HG03060 (cell line): ENCODE measurements around the gene DYSF.

Source experiments
- ATAC-seq: cut with Tn5 transposase; IDR thresholded peaks from one replicate; pipeline ENCODE4 v1.9.1; 2021; ENCODE audit warnings: low read depth, moderate number of reproducible peaks; ENCODE audit not compliant: unreplicated experiment

Gene DYSF

DNA sequence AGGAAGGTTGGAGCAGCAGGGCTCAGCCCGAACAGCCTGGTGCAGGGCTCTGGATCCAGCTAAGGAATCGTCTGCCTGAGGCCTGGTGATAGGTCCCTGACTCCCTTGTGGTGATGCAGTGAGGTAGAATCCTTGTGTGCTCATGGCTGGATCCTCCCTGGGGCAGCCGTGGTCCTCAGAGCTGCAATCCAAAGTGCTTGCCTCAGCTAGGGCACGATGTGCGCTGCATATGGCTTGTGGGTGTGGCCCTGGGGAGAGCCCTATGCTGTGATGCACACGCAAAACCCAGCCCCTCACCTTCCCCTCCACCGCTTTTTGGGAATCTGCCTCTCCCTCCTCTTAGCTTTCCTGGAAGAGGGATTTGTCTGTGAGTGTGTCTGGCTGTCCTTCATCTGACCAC, 142.2 kb downstream of the DYSF start:
- no peak for ATAC-seq

DNA sequence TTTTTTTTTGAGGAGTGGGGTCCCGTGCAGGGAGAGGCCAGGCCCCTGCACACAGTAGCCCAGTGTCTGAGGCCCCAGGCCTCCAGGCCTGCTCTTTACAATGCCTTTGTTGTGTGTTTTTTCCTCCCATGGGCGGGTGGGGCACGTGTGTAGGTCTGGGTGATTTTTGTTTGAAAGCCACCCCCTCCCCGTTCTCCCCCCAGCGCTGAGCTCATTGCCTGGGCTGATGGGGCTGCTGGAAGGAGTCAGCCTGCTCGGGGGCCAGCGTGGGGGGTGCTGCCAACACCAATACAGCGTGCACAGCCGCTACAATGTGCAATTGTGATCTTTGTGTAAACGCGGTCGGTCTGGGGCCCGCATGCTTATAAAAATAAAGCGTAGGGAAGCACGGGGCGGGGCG, 142.7 kb downstream of the DYSF start:
- ATAC-seq = no peak

DNA sequence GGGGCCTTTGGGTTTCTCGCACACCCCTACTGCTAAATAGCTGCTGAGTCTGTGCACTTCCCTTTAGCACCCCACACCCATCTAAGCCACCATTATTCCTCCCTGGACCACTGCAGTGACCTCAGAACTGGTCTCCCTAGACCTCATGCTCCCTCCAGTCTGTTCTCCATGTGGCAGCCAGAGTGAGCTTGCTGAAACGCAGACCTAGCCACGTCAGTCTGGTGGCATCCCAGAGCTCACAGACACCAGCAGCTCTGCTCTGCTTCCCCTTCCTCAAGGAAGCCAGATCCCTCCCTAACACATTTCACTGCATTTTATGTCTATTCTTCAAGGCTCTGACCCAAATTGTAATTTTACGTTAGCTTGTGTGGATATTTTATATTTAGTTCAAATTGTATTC, 144.4 kb downstream of the DYSF start:
- no peak for ATAC-seq

DNA sequence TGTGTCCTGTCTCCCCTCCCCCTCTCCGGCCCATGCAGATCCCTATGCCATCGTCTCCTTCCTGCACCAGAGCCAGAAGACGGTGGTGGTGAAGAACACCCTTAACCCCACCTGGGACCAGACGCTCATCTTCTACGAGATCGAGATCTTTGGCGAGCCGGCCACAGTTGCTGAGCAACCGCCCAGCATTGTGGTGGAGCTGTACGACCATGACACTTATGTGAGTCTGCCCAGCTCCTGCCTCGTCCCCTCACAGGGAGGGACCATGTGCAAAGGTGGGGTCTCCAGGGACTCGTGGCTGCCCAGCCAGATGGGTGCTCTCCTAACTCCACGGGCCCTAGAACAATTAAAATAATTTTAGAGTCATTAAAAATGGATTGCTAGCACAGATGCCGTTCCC, 145.2 kb downstream of the DYSF start:
- no peak for ATAC-seq

DNA sequence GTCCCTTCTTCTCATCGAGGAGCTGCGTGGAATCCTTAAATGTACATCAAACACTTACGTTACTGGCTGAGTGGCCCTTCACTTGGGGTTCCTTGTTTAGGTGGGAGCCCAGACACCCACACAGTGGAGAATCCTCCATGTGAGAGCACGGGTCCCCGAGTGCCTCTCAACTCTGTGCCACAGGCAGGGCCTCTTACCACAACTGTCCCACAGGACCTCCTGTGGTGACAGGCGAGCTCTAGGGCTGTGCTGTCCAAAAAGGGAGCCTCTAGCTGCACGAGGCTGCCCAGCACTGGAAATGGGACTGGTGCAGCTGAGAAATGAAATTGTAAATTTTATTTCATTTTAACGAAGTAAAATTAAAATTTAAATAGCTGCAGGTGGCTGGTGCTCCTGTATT, 145.7 kb downstream of the DYSF start:
- ATAC-seq = no peak

DNA sequence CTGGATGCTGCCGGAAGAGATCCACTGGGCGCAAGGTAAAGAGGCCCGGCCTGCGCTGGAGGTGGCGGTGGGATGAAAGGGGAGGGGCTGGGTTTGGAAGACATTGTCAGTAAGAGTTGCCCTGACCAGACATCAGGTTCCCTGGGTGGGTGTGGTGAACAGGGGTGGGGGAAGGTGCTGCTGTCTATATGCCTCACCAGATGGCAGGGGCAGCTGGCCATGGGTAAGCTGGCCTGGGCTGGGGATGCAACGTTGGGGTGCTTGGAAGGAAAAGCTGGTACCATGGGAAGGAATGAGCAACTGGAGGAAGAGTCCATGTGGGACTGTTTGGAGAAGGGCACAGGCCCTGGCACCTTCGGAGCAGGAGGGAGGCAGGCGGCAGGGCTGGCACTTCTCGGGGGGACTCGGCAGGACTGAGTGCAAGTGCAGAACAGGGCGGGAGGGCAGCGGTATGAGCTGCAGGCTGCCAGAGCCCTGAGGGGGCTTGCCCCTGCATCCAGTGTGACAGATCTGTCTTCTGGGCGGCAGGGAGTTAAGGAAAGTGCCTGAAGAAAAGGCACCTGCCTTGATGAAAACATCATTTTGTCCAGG, 146.4 kb downstream of the DYSF start:
- ATAC-seq = no peak

DNA sequence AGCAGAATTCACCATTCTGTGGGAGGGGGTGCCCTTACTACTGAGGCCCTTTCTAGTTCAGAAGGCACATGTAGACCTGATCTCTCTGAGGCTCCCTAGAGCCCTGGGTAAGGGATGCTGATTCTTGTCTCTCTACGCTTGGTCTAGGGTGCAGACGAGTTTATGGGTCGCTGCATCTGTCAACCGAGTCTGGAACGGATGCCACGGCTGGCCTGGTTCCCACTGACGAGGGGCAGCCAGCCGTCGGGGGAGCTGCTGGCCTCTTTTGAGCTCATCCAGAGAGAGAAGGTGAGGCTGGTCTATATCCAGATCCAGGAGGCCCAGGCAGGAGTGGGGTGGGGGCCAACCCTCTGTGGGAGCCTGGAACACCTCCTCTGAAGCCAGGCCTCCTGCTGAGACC, 147.2 kb downstream of the DYSF start:
- no peak for ATAC-seq

DNA sequence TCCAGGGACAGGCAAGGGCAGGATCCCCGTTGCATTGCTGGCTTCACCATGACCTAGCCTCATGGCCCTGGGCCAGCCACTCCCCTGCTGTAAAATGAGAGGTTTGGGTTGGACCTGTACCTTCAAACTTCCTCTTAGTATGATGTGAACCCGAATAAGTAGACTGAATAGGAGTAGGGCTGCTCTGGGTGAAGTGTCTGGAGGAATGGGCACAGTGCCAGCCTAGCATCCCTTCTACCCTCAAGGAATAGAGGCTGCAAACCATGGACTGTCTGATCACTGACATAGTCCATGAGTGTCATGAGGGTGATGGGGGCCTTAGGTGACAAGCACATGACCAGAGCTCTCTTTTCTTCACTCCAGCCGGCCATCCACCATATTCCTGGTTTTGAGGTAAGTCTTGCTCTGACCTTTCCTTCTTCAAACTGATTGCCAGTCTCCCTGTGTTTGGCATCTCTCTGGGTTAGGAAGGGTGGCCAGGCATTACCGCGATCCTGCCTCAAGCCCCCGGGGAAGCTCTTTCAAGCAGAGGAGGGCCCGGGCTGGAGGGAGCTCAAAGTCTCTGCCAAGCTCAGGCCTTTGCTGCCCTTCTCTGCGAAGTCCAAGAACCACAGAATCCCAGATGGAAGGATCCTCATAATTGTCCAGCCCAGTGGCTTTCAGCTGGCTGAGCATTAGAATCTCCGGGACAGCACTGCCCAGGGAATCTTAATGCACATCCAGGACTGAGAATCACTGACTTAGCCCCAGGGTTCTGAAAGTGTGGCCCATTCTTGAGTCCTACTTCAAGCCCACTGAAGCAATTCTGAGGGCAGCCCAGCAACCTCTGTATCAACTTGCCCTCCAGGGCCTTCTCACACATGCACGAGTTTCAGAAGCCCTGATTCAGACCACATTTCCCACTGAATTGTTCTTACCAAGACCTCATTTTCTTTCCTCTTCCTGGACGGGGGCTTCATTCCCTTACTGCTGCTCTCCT, 148.1 kb downstream of the DYSF start:
- ATAC-seq = no peak

DNA sequence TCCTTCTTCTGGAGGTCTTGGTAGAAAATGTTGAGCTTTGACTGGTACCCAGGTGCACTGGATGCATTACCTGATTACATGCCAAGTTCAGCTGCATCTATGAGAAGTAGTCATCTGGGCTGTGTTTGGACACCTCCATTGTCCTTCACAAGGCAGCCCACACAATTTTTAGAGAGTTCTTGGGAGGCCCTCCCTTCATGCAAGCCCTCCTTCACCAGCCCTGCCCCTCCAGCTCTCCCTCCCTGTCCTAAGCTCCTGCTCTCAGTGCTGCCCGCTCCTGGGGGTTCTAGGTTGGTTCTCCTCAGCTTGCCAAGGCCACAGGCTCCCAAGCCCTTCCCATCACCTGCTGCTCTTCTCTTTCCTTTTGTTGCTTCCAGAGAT, 148.7 kb downstream of the DYSF start:
- no peak for ATAC-seq

DNA sequence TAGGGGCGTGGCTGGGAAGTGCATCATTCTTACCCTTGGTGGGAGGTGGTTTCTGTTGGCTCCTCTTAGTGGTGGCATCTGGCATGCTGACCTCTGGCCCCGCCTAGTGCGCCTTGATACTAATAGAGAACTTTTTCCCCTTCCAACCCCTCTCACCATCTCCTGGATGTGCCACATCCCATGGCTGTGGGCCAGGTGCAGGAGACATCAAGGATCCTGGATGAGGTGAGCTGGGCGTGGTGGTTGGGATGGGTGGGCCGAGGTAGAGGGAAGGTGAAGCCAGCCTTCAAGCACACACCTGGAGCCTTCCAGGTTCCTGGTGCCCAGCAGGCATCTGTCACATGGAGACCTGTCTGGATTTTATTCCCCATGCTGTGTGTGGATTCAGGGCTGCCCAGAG, 149.2 kb downstream of the DYSF start:
- no peak for ATAC-seq

DNA sequence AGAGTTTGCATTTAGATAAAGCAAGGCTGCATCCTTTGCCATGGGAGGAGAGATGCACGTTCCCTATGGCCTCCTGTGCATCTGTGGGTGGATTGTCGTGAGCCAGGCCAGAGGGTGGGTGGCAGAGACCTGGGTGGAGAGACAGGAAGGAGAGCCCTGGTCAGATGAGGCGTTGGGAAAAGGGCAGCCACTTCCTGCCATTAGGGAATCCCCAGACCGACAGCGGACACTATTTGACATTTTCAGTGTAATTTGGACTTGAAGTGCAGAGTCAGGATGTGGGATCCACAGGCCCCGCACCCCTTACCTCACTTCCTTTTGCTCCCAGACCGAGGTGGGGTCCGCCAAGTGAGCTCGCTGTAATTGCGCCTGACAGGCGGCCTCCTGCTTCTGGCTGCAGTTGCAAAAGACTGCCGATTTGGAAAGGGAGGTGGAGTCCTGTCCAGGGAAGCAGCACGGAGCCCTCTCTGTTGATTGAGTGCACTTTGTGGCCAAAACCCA, 150.0 kb downstream of the DYSF start:
- ATAC-seq = no peak

DNA sequence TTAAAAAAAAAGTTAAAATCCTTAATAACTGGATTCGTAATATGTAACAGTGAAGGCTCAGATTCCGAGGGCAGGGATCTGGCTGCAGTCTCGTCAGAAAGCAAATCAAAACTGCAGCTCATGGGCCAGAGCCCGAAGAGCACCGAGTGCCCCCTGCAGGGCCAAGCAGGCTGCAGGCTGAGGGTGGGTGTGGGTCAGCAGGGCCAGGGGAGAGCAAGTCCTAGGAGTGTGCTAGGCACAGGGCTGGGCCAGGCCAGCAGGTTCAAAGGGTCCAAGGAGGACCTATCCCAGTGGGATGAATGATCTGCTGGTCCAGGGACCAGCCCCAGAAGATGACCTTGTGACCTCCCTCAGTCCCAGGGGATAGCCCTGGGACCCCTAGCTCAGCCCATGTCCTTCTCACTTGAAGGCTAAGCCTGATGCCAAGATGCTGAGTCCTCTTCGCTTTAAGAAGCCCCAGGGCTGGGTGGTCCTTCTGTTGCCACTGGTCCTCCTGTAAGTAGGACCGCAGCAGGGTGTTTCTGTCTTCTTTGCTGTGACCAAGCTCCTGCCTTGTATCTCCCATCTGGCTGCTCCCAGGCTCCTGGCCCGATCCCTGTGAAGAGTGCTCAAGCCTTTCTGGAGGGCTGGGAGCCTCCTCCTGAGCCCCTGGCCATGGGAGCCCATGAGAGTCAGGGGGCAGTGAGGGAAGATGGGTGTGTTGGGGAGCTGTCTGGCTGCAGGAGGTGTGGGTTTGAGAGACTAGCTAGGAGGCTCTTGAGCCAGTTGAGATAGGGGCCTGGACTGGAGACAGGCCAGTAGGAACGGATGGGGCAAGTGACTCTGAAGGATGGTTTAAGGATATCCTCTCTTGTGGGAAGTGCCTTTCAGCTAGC, 150.7 kb downstream of the DYSF start:
- no peak for ATAC-seq

DNA sequence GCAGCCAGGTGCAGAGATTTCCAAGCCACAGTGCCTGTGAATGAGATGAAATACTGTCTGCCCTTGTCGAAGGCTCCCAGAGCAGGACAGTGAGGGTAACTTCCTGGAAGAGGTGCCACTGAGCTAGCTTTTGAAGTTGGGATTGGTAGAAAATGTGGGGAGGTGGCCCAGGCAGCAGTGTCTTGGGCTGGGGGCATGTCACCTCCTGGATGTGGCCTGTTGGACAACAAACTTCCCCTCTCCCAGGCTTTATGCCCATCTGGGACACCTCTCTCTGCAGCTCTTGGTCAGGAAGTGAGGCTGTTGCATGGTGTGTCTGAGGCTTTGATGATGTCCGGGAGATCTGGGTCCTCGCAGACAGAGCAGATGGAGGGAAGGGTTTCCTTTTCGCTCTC, 151.4 kb downstream of the DYSF start:
- no peak for ATAC-seq

DNA sequence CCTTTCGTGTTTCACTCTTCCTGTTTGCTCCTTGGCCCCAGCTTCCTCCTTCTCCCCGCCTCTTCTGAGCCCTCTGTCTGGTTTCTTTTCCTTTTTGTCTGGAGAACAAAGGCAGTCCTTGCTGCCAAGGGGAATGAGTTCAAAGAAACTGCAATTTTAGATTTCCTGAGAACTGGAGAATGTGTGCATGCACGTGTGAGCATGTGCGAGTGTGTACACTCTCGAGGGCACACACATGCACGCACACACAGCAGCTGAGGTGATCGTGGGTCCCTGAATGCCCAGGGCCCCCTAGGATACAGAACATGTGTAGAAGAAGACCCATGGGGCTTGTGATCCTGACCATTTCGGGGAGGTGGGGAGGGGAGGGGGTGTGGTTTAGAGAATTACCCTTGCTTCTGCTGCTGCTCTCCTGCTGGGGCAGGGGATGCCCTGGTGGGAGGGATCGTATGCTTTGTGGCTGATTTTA, 151.8 kb downstream of the DYSF start:
- no peak for ATAC-seq

DNA sequence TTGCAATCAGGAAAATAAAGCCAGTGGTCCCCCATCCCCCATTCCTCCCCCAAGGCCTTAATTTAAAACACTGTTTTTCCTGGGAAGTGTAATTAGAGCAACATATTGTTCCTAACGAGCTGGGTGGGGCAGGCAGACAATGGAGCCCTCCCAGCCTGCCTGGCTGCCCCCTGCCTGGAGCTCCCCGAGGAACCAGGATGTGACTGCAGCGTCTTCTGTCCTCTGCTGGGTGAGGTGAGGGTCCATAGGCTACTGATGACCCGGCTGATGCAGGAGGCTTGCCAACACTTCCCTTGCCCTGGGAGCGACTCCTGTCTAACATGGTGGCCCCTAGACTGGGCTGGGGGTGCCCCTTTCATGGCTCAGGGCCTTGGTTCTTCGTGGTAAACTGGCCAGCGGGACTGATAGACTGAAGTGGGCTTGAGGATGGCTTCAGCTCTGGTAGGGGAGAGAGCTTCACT, 152.4 kb downstream of the DYSF start:
- no peak for ATAC-seq

DNA sequence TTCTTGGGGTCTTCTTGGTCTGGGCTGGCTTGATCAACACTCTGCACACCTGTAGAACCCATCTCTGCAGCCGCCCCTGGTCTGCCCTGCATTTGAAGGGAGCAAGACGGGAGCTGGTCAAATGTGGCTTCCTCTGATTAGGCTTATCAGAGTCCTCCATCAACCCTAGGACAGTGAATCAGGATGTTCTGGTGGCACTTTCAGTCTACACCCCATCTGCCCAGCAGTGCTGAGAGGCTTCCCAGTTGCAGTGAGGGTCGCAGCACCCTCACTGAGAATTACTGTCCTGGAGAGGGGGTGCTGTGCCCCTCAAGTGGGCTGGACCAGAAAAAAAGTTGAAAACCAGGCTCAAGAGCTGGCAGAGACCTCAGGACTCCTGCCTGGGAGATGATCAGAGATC, 152.9 kb downstream of the DYSF start:
- no peak for ATAC-seq

DNA sequence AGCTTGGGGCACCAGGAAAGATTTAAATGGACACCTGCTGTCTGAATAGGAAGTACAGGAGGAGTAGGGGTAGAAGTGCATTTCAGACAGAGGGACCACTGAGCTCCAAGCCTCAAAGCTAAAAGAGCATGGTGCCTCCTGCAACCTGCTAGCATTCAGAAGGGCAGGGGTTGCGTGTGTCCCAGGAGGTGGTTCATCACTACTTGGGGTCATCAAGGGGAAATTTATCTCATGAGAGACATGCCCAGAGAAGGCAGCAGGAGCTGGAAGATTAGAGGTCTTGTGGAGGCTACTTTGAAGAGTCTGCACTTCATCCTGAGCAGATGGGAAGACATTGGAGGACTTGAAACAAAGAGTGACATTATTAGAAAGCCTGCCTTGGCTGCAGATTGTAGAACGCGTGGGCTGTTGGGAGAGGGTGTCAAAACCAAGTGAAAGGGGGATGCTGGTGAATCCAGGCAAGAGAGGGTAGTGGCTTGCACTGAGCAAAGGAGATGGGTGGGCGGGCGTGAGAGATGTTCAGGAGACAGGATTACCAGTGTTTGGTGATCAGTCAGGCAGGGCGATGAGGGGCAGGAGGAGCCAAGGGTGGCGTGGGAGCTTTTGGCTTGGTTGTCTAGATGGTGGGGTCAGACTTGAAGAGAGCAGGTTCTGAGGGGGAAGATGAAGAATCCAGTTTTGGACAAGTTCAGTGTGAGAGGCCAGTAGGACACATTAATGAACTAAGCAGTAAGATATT, 154.0 kb downstream of the DYSF start:
- ATAC-seq = no peak

DNA sequence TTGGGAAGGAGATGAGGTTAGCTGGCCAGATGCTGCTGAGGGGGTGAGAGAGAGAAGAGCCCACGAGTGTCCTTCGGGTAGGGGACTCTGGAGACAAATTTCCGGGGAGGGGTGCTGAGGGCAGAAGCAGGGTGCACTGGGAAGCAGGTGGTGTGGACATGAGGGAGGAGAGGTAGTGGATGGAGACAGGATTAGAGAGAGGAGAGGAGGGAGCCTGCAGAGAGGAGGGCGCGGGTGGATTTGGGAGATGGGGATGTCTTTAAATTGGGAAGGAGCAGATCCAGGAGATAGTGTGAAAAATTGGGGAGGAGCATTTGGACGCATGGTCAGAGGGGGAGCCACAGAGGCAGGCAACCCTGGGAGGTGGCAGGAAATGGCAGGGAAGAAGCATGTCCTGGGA, 154.7 kb downstream of the DYSF start:
- no peak for ATAC-seq

DNA sequence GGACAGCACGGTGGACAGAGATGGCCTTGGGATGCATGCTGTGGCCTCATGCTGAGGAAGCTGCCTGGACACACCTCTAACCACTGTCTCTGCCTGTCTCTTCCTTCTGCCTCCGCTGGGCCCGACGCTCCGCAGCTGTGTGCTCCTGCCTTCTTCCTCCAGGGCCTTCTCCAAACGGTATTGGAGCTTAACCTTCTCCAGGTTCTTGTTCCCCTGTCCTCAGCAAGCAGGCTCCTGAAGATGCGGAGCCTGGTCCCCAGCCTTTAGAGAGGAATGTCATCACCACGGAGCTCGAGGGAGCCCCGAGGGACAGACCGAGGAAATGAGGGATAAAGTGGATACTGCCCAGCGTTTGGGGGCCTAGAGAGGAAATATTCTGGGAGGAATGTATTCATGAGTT, 155.1 kb downstream of the DYSF start:
- no peak for ATAC-seq

DNA sequence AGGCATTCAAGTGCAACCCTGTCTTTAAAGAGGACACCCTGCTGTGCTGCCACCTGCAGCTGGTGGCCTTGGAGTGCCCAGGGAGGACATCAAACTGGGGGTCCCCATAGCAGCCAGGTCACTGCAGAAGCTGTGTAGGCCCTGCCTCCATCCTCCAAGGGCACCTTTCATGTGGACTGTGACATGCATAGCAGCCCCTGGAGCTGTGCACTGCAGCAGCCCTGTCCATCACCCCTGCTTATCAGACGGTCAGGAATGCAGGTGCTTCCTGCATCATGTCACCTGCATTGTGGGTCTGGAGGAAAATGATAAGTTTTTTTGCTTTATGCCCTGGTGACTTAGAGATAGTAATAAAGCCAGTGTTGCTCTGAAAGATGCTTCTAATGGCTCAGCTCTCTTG, 155.7 kb downstream of the DYSF start:
- no peak for ATAC-seq
